Activated CD4-positive, CD25-positive, alpha-beta regulatory T cell treated with anti-CD3 and anti-CD28 coated beads, Interleukin-2, amount 50 U/mL, for 16 hours (primary cell): Measurements from ENCODE around the gene HMCN2.

Experiments
- DNase-seq: peaks from one replicate; pipeline ENCODE4 v3.0.0-alpha.2; 2020; ENCODE audit warnings: low read depth, low spot score

The HMCN2 gene, protein sequence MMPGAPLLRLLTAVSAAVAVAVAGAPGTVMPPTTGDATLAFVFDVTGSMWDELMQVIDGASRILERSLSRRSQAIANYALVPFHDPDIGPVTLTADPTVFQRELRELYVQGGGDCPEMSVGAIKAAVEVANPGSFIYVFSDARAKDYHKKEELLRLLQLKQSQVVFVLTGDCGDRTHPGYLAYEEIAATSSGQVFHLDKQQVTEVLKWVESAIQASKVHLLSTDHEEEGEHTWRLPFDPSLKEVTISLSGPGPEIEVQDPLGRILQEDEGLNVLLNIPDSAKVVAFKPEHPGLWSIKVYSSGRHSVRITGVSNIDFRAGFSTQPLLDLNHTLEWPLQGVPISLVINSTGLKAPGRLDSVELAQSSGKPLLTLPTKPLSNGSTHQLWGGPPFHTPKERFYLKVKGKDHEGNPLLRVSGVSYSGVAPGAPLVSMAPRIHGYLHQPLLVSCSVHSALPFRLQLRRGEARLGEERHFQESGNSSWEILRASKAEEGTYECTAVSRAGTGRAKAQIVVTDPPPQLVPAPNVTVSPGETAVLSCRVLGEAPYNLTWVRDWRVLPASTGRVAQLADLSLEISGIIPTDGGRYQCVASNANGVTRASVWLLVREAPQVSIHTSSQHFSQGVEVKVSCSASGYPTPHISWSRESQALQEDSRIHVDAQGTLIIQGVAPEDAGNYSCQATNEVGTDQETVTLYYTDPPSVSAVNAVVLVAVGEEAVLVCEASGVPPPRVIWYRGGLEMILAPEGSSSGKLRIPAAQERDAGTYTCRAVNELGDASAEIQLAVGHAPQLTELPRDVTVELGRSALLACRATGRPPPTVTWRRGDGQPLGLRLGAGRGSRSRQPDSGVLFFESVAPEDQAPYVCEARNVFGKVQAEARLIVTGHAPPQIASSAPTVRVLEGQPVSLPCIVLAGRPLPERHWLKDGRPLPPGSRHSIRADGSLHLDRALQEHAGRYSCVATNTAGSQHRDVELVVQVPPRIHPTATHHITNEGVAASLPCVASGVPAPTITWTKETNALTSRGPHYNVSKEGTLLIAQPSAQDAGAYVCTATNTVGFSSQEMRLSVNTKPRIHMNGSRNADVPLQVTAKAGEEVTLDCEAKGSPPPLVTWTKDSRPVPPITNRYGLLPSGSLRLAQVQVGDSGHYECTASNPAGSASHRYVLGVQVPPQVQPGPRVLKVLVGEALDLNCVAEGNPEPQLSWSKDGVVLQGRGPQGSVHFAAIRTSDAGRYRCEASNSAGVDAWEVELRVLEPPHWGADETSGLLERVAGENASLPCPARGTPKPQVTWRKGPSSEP (N-terminal part only)

DNA sequence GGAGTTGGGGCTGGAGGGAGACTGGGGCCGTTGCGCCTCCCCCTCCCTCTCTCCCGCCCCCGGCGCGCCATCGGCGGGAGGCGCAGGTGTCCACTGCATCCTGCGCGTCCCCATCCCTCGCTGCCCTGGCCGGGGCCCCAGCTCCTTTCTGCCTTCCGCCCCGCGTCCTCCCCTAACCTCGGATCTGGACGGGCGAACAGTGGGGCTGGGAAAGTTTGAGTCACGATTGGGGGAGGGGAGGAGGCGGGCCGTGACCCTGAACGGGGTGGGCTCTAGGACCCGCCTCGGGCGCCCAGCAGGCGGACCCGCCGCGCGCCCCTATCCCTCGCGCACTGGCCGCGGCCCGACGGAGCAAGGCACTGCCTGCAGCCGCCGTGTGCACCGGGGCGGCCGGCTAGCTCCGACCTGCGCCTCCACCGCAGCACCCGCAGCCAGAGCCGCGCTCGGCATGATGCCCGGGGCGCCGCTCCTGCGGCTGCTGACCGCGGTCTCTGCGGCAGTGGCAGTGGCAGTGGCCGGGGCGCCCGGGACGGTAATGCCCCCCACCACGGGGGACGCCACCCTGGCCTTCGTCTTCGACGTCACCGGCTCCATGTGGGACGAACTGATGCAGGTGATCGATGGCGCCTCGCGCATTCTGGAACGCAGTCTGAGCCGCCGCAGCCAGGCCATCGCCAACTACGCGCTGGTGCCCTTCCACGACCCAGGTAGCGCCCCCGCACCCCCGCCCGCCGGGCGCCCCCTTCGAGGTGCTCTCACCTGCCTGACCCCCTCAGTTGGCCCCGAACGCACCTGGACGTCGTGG lies at the start of gene HMCN2:
TSS of gene HMCN2 (plus strand) at position 330 of the 805 bp plus-strand sequence. CDS start at position 449, 119 bp downstream.
- DNase-seq: no peak

DNA sequence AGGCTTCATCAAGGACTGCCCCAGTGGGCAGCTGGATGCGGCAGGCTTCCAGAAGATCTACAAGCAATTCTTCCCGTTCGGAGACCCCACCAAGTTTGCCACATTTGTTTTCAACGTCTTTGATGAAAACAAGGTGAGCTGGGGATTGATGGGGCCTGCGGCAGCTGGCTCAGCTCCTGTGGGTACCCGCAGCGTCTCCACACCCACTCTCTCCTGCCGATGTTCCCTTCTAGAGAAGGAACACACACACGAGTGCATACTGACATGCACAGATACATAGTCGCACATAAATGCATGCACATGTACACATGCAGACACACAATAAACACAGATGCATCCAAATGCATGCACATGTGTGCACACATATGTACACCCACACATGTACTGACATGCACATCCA lies 47.7 kb upstream of the HMCN2 start:
- no peak for DNase-seq

DNA sequence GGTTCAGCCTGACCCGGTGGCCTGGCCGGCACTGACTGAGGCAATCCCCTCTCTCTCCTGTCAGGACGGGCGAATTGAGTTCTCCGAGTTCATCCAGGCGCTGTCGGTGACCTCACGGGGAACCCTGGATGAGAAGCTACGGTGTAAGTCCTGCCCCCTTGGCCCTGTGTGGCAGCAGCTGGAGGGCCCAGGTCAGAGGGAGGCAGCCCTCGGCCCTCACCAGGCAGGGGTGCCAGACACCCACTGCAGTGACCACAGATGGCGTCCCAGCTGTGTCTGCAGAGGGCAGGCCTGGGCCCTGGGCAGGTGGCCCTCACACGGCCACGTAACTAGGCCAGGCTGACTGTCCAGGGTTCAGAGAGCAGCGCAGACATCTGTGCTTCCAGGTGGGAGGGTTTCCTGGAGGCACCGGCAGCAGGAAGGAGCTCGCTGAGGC lies 45.9 kb upstream of the HMCN2 start:
- no peak for DNase-seq

DNA sequence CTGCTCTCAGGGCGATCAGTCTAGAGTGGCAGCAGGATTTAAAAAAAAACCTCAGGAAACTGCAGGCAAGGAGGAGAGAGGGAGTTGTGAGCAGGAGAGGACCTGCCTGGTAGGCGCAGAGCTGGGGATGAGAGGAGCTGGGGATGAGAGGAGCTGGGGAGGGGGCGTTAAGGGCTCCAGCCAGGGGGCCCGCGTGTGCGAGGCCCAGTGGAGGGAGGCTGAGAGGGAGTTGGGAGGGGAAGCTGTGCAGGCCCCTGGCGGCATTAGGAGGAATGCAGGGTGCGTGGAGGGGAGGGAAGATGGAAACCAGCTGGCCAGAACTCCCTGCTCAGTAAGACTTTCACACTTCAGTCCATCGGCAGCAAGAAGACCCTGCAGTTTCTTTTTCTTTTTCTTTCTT lies 45.2 kb upstream of the HMCN2 start:
- no peak for DNase-seq

DNA sequence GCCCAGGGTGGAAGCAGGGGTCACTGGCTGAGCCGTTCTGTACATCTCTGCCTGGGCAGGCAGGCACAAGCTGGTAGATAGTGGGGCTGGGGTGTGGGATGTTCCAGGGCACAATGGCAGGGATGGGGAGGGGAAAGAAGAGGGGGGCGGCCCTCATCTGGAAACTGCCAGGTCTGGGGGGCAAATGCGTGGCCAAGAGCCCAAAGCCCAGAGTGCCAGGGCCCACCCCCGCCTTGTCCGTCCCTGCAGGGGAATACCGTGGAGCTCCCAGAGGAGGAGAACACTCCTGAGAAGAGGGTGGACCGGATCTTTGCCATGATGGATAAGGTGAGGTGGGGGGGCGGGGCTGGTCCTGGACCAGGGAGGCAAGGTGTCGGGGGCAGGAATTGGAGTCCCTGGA lies 42.7 kb upstream of the HMCN2 start:
- no peak for DNase-seq

DNA sequence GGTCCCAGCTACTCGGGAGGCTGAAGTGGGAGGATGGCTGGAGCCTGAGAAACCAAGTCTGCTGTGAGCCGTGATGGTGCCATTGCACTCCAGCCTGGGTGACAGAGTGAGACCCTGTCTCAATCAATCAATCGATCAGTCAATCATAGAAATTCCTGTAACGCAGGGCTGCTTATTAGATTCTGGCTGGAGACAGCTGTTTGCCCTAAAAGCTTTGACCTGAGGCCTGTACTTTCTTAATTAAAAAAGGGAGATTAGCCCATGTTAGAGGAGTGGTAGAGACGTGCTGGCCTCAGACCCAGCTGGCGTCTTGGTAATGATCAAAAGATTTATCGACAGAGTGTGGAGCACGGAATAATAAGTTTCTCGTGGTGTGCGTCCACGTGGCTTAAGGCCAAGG lies 40.5 kb upstream of the HMCN2 start:
- no peak for DNase-seq

DNA sequence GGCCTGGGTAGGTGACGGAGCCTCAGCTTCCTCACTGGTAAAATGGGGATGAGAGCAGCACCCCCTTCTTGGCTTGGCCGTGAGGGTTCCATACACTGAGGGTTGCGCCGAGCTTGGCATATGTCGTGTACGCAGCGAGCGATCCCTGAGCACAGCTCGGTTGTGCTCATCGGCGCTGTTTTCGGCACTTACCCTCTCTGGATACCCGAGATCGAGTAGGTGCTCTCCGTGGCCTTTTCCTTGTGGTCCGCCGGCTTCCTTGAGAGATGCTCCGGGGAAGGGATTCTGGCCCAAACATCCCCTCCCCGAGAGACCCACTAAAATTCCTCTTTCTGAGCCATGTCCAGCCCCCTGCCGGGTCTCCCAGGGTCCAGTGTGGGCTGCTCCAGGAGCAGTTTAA lies 40.0 kb upstream of the HMCN2 start:
- no peak for DNase-seq

DNA sequence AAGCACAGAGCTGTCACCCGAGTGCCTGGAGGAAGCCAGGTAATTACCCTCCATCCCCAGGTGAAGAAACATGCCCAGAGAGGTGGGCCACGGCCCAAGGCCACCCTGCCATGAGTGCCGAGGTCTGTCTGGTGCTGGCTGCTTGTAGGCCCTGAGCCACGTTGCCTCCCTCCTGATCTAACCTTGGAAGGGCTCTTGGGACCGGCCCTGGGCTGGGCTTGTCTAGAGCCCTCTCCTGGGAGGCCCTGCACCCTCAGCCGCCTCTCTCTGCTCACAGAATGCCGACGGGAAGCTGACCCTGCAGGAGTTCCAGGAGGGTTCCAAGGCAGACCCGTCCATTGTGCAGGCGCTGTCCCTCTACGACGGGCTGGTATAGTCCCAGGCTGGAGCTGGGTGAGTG lies 39.4 kb upstream of the HMCN2 start:
- DNase-seq: no peak

DNA sequence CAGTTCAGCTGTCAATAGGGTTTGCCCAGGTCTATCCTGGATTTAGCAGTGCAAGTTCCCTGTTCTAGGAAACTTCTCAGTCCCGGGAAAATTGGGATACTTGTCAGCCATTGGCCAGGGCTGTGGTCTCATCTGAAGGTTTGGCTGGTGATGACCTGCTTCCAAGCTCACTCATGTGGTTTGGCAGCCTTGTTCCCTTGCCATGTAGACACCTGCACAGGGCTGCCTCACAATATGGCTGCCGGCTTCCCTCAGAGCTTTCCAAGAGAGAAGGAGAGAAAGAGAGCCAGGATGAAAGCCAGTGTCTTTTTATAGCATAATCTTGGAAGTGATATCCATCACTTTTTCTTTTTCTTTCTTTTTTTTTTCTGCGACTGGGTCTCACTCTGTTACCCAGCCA lies 37.7 kb upstream of the HMCN2 start:
- DNase-seq: no peak

DNA sequence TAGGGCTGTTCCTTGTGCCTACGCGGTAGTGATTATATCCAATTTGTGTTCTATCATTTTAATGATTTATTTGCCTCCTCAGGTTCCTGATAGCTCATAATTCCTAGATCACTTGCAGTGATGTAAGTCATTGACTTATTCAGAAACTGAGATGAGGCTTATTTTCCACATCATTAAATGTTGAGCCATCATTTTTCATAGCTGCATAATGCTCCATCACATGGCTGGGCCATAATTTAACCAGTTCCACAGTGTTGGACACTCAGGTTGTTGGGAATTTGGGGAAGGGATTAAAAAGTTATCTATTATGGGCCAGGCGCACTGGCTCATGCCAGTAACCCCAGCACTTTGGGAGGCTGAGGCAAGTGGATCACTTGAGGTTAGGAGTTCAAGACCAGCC lies 35.8 kb upstream of the HMCN2 start:
- DNase-seq: no peak

DNA sequence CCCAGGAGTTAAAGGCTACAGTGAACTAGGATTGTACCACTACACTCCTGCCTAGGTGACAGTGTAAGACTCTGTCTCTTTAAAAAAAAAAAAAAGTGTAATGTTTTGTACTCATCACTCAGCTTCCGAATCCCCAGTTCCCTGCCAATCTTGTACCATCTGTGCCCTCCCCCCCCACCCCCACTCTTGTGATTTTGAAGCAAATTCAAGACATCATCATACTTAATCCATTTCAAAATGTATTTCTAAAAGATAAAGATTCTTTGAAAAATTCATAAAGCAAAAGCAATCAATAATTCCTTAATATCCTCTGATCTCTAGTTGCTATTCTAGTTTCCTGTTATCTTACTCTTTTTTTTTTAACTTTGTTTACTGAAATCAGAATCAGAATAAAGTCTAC lies 34.9 kb upstream of the HMCN2 start:
- no peak for DNase-seq

DNA sequence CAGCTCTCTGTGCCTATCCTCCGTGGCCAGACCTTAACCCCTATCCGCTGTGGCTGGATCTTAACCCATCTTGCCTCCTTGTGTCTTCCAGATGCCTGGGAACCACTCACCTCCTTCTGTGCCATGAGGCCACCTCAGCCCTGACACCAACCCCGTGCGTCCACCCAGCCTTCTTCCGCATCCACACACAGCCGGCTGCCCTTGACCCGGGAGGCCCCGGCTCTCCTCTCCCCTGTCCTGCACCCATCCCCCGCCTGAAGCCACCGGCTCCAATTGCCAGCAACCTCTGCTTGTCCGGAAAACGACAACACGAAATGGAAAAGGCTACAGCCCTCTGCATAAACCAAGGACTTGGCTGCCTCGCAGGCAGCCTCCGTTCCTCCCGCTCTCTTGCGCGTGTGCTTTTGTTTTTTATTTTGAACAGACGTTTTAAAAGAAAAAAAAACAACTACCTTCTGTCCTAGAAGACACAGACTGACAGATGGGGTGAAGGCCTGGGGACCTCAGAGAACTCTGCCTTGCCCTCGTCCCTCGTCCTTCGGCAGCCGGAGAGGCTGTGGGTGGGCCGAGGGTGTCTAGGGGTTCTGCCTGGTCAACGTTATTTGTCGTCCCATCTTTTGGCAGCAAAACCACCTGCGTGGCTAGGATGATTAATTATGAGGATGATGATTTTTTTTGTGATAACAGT lies 32.5 kb upstream of the HMCN2 start:
- no peak for DNase-seq

DNA sequence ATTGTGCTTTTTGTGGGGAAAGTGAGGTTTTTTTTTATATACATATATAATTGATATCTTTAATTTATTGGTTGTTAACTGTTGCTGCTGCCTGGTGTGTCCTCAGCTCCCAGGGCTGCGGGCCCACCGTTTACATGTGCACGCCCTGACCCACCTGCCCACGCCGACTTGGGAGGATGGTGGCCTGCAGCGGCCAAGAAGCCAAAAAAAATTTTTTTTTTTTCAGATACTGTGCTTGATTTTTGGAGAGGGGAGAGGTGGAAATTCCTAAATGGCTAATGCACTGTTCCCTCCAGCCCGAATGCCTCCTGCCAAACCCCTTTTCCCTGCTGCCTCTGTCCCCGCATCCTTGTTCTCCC lies 32.0 kb upstream of the HMCN2 start:
- DNase-seq: no peak

DNA sequence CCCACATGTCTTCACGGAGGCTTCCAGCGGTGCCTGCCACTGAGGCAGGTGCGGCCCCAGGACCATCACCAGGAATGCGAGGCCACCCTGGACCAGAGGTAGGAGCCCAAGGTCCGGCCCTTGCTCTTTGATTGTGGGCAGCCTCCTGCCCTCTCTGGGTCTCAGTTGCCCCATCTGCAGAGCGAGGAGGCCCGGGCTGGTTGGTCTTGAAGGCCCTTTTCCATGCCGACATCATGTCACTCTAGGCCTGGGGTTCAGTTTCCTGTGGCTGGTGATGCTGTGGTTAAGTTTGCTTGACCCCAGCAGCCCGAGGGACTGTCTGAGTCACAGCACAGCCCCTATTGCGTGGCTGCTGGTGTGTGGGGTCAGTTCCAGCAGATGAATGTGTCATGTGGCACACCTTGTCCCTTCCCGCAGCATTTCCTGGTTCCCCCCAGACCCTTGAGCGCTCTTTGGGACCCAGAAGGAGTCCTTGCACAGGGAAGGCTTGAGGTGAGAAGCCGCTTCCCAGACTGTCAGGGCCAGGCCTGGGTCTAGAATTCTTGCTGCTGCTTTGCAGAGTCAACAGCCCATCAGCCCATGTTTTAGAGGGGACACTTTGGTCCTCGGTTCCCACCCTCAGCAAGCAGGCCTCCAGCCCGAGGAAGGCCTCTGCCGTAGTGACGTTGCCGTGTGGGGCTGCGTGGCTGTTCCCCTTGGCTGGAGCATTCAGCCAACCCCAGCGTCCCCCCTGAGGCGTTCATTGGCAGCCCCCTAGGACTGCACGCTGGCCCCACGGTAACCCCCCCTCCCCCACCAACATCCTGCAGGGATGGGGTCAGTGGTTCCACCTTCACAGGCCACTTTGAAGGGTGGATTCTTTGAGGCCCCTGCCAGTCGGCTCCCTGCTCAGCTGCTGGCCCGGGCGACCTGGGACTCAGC lies 31.0 kb upstream of the HMCN2 start:
- DNase-seq: no peak

DNA sequence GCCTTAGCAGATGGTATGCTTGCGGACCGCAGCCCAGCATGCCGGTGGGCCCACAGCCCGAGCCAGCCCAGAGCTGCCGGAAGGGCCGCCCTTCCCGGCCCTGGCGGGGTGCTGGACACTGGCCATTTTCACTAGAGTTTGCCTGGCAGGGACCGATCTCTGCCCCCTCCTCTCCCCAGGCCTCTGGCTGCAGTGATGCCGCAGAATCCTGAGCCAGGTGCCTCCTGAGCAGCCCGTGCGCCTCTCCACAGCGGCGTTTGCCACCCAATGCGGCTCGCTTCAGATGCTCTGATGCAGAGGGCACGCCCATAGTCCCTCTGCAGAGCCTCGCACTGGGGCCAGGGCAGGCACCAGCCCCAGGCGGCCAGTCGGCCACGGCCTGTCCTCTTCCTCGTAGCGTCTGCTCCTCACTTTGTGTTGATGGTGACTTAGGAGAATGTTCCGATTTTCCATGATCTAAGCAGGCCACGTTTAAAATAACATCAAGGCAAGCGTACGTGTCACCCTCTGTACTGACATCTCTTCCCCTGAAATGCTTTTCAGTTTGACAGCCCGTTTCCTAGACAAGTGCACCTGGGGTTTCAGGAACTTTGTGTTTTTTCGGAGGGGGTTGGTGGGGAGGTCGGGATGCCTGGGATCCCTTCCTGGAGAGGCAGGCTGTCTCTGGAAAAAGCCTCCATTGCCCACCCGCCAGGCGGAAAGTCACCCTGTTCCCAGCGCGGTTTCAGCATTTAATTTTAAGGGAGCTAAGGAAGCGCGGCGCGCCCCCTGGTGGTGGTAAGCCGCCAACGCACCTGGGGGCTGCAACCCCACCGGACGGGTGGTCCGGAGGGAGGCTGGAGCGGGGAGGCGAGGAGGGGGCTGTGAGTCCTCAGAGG lies 29.8 kb upstream of the HMCN2 start:
- peak; percentile 58 for DNase-seq

DNA sequence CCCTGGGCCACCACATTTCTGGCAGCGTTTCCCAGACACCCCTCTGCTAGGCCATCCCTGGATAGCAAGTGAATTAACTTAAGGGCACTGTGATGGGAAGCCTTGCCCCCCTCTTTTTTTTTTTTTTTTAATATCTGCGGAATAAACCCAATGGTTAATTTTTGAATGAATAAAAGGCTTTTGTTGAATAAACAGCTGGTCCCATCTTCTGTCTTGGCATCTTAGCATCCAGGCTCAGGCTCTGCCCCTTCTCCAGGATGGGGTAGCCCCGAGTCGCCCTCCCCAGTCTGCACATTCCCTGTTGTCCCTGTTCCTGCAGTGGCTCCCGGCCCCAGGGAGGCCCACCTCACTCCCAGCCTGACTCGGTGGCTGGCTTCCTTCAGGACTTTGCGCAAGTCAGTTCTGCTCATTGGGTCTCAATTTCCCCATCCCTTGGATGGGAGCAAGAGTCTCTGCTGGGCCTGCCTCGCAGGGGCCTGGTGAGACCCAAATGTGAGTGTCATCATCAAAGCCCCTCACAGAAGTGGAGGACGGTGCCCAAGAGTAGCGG lies 29.0 kb upstream of the HMCN2 start:
- no peak for DNase-seq

DNA sequence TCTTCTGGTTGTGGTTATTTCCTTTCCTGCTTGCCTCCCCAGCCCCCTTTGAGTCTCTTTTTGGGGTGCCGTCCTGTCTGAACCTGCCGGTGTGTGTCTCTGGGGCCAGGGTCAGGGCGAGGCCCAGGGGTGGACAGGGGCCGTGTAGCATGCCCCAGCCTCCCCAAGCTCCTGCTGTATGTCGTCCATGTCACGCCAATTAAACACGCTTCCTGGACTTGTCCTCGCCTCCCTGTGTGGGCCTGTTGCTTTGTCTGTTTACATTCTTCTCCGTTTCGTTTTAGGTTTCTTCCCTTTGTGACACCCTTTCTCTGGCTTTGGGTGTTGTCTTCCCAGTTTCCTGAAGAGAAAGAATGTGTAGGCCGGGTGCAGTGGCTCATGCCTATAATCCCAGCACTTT lies 28.5 kb upstream of the HMCN2 start:
- DNase-seq: no peak
